HG02678 (cell line): ENCODE results near the gene PGAP1.

Source experiments
- ATAC-seq: cut with Tn5 transposase; IDR thresholded peaks from one replicate; pipeline ENCODE4 v1.9.1; 2021; ENCODE audit warnings: mild to moderate bottlenecking, moderate library complexity; ENCODE audit not compliant: unreplicated experiment

The PGAP1 gene

GRCh38 chr2:196891136-196891535 lies 35.4 kb downstream of the PGAP1 start:
- no peak for ATAC-seq

- ATAC-seq: no peak
Observed at GRCh38 chr2:196887431-196887830, 39.1 kb downstream of the PGAP1 start.

GRCh38 chr2:196884368-196884767 lies 42.1 kb downstream of the PGAP1 start:
- ATAC-seq: no peak

DNA sequence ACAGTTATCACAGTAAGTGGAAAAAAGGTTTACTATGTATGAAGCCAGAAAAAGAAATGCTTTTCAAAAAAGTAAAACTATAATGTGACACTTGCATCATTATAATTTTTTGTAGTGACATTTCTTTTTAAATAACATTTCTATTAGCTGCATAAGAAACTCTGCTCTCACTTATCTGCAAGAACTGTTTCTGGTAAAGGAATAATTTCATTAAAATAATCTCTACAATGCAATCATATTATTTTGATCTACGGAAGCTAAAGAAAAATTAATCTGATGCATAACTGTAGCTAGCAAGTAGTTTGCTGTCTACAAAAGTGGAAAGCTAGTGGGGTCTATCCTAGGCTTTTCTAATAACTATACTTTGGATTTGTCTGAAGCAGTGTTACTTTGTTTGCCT lies 50.1 kb downstream of the PGAP1 start:
- ATAC-seq: no peak

DNA sequence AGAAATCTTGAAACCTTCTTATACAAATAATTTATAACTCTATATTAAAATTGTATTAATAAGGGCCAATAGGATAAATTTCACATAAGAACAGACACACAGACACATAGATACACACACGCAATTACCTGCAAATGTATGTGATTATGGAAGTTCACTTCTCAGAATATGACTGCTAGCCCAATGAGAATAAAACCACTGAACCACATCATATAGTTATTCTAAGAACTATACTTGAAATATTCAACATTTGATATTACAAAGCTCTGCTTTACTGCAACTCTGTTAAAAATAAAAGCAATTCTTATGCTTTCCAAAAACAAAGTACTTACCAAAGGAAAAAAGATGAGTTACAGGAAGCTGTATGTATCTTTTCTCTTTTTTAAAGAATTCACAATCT lies 51.1 kb downstream of the PGAP1 start:
- ATAC-seq: no peak

DNA sequence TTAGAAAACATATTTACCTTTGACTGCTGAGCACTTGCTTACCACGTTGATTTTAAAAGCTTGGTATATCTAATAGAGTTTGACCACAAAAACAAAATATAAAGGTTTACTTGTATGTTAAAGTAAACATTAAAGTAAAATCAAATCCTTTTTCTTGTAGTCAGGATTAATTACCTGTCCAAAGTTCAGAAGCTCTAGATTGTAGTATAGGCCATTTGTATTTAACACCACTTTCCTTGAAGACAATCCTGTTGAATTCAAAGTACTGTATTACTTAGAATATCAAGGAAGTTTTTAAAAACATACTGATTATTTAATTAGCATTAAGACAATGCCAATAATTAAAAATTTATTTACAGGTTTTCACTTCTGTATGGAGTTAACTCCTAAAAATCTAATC lies 53.0 kb downstream of the PGAP1 start:
- ATAC-seq: no peak

DNA sequence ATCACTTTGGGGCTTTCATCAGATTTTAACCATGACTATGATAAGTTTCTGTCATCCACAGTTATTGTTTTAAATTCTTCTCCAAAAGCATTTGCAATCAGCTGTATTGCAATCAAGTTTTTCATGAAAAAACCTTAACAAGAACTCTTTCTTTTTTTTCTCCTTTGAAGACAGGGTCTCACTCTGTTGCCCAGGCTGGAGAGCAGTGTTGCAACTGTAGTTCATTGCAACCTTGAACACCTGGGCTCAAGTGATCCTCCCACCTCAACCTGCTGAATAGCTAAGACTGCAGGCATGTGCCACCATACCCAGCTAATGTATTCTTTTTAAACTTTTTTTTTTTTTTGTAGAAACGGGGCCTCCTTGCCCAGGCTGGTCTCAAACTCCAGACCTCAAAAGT lies 71.9 kb downstream of the PGAP1 start:
- ATAC-seq: no peak

GRCh38 chr2:196853301-196854087 lies 73.0 kb downstream of the PGAP1 start:
- ATAC-seq: no peak

GRCh38 chr2:196851088-196851487 lies 75.4 kb downstream of the PGAP1 start:
- no peak for ATAC-seq

GRCh38 chr2:196849895-196850294 lies 76.6 kb downstream of the PGAP1 start:
- no peak for ATAC-seq

- ATAC-seq: no peak
Observed at GRCh38 chr2:196846295-196846694, 80.2 kb downstream of the PGAP1 start.

DNA sequence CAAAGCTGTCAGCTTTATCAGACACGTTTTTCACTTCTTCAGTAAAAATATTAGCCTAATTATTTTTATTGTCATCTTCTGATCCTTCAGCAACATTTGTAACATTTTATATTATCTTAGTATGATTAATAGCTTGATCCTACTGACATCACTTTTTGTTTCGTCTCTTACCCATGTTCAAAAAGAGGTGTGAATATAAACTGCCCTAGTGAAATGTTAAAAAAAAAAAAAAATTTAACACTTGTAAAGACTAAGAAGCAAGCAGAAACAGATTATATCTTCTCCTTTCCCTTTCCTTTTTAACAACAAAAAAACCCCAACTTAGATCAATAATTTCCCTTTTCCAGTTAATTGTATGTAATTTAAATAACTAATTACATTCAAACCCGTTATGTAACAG lies 81.1 kb downstream of the PGAP1 start:
- no peak for ATAC-seq

GRCh38 chr2:196840171-196840570 lies 86.3 kb downstream of the PGAP1 start:
- no peak for ATAC-seq

- no peak for ATAC-seq
Observed at GRCh38 chr2:196839574-196839973, 86.9 kb downstream of the PGAP1 start.

DNA sequence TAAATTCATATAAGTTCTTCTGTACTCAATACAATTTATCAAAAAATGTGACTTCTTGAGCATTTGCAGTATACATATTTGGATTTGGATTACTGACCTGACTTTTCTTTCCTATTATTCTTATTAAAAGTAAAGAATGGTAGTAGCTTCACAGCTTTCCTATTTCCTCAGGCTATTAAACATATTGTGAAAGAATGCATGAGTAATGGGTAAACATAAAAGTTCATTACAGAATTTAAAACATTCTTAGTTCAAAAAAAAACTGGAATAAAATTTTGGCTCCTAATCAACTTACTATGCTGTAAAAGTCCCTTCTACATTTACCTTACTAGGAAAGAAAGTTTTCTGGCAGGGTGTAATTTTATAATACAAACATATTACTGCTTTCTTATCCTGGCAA lies 90.1 kb downstream of the PGAP1 start:
- ATAC-seq: no peak

GRCh38 chr2:196830701-196831100 lies 95.8 kb downstream of the PGAP1 start:
- no peak for ATAC-seq

DNA sequence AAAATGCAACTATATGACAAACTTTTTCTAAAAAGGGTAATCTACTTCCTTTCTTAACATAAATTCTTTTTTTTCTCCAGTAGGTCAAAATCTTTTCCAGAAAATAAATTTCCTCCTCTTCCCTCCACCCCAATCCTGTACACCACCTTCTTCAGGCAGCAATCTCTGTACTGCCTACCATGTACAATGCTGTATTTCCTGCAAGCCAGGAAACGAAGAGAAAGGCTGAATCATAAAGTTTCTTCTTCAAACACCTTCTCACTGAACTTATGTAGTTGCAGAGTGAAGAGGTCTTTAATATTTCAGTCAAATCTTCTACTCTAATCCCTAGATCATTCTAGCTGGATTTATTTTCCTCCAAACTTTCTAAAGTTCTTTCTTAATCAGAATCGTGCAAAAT lies 99.2 kb downstream of the PGAP1 start:
- no peak for ATAC-seq

- no peak for ATAC-seq
Observed at GRCh38 chr2:196823750-196824522, 102.6 kb downstream of the PGAP1 start.

- no peak for ATAC-seq
Observed at GRCh38 chr2:196821195-196821594, 105.3 kb downstream of the PGAP1 start.

DNA sequence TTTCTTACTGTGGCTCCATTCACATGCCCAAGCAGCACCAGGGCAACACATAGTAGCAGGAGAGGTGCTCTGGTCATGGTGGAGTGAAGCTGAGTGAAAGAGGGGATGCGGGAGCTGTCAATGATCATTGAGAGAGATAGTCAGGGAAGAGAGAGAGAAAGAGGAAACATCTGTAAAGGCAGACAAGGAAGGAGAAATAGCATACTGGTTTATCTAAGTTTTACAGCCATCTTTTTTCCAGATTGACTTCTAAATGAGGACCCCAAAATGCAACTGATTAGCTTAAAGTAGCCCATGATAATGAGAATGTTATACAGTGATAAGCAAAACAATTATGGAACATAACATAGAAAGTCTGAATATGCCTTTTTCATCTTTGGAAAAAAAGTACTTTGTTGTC lies 117.2 kb downstream of the PGAP1 start, which contains the start of gene C2orf66:
Gene C2orf66, minus strand, starts transcription at position 96 of the 400 bp plus-strand sequence. Its CDS starts 19 bp downstream, at position 77.
- ATAC-seq: no peak

DNA sequence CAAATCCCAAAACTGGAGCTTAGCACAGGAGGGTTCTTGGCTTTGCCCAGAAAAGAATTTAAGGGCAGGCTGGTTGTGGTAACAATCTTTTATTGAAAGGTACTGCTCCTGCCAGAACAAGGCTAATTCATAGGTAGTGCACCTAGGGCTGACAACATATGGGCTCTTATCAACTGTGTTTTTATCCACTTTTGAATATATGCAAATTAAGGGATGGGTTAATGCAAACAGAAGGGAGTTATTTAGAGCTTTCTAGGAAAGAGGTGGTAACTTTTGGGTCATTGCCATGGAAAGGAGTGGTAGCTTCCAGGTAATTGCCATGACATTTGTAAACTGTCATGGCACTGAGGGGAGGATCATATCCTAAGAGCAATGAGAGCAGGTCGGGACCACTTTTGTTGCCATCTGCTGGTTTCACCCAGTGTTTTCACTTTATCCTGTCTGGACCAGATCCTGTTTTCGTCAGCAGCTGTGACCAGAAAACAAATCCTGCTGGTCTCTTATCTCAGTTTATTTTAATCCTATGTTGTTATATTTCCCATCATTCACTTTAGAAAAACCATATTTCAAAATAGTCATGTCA lies 118.3 kb downstream of the PGAP1 start:
- no peak for ATAC-seq

- no peak for ATAC-seq
Observed at GRCh38 chr2:196804381-196804780, 122.1 kb downstream of the PGAP1 start.
